Suppressor macrophage treated with lipopolysaccharide for 1 hour (primary cell): ENCODE measurements around the gene GSG1L.

Experiments
- DNase-seq, 3 donors: peaks; one replicate each; pipeline ENCODE4 v3.0.0-alpha.2; 2020 to 2022

The GSG1L gene

DNA sequence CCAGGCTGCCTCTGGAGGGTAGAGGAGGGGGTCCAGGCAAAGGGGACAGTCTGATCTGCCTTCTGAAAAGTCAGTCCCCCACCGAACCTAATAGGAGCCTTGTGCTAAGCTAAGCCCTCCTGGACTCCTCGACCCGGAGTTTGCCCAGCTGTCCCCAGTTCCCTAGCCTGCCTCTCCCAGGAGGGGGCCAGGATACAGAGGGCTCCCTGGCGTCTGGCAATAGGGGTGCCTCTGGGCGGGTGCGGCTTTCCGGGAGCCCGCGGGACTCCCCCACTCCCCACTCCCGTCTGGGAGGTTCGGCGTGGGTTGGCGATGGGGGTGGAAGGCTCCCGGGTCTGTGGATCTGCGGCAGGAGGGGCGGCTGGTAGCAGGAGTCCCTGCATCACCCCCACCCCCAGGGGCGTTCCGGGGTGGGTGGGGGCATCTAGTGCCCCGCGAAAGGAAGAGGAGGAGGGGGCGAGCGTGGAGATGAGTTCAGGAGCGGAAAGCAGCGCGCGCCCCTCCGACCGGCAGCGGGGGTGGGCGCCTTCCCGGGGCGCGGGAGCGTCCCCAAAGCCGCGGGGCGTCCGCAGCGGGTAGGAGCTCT lies 1.2 kb downstream of the GSG1L start:
- DNase-seq = no peak

DNA sequence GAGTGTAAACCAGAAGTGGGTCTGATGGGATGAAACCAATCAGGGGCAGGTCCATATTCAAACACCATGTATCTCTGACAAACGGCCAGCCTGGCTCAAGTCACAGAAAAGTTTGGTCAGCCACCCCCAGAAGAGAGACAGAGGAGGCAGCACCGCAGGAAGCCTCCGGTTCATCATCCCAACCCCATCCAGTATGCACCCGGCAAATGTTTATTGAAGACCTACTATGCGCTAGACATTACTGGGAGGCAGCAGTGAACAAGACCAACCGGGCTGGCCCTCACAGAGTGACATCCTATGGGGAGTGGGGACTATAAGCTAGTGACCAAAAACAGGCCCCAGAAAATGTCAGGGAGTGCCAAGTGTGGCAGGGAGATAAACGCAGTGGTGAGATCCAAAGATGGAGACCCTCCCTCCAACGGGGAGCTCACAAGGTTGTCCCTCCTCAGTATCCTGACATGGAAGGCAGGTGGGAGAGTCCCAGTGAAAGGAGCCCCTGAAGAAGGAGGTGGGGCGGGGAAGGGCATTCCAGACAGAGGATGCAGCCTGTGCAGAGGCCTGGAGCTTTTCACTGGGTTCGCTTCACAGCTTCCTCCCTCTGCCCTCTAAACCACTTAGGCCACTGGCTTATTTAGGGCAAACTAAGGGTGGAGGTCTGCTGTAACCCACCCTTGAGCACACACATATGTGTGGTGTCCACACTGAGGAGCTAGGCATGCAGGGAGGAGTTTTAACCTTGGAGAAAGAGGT lies 2.0 kb downstream of the GSG1L start:
- DNase-seq = no peak

DNA sequence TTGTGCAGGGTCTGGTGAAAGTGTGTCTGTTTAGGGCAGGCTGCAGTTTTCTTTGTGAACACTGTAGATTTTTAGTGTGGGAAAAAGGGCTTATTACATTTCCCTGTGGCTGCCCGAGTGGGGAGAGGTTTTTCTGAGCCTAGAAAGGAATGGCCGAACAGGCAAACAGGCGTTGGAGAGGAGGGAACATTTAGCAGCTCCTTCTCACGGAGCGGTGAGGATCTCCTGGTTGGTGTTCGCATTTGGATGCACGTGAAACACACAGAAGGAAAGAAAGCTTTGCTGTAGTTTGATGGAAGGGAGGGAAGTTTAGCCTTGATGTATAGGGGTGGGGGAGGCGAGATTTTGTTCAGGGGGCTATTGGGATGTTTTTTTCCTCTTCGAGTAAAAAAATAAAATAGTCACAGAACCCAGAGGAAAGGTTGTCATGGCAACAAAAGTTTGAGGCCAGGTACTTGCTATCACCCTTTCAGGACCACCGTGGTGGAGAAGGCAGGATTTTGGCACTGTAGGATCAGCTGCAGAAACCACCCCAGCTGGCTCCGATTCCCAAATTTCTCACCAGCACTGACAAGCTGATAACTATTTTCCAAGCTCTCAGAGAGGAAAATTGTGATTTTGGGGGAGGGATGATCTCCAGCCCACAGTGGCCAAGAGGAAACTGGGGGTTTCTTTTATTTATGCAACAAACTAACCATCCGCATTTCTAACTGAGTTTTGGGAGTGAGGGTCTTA lies 3.5 kb downstream of the GSG1L start:
- DNase-seq = no peak

DNA sequence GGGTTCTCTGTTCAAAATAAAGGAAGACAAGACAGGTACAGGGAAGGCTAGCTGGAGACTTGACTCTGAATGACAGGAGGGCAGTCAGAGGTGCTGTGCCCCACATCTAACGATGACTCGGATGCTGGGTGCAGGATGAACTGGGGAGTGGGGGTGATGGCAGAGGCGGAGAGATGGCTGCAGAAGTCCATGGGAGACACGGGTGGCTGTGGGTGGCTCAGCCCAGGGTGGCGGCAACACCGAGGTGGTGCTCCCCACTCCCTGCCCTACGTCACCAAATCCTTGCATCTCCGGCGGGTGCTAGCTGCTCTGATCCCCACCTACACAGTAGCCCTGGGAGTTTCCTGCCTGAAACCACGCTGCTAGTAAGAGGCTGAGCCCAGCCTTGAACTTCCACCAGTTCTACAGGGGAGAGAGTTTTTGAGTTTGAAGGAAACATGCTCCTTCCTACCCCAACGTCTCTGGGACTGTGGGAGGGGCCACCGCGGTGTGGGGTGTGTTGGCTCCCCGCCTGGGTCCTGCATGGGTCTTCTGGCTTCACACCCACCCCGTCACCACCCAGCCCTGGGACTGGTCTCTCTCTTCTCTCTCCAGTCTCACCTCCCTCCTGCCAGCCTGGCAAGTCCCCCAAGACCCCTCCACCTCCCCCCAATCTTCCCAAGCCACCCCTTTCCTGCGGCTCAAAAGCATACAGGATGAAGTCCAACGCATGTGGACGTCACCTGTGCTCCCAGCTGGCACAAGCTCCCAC lies 4.5 kb downstream of the GSG1L start:
- DNase-seq = peak; percentile 27 to 38 (median 37)

DNA sequence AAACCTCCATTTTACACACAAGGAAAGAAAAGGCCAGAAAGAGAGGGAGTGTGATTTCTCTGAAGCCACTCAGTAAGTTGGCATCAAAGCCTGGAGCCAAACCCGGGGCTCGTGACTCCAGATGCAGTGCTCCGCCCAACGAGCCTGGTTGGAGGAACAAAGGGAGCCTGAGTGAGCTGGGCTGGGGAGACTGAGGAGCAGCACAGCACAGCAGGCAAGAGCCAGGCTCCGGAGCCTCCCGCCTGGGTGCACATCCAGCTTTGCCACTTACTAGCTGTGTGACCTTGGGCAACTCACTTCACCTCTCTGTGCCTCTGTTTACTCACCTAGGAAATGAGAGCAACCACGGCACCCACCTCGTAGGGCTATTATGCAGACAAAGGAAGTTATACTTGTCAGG lies 5.6 kb downstream of the GSG1L start:
- no peak for DNase-seq

DNA sequence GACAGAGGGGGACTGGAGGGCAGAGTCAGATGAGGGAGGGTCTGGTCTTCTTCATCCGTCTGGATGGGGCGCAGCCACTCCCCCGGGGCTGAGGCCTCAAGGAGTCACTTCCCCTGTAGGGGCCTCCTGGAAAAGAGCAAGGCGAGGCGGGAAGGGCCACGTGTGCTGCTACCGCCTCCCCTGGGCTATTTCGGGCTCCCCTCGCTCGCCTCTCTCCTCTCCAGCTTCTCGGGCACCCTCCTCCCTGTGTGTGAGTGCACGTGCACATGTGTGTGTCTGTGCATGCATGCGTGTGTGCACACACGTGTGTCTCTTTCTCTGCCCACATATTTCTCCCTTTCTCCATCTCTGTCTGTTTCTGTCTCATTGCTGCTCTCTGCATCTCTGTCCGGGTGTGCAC lies 10.1 kb downstream of the GSG1L start:
- DNase-seq = no peak

DNA sequence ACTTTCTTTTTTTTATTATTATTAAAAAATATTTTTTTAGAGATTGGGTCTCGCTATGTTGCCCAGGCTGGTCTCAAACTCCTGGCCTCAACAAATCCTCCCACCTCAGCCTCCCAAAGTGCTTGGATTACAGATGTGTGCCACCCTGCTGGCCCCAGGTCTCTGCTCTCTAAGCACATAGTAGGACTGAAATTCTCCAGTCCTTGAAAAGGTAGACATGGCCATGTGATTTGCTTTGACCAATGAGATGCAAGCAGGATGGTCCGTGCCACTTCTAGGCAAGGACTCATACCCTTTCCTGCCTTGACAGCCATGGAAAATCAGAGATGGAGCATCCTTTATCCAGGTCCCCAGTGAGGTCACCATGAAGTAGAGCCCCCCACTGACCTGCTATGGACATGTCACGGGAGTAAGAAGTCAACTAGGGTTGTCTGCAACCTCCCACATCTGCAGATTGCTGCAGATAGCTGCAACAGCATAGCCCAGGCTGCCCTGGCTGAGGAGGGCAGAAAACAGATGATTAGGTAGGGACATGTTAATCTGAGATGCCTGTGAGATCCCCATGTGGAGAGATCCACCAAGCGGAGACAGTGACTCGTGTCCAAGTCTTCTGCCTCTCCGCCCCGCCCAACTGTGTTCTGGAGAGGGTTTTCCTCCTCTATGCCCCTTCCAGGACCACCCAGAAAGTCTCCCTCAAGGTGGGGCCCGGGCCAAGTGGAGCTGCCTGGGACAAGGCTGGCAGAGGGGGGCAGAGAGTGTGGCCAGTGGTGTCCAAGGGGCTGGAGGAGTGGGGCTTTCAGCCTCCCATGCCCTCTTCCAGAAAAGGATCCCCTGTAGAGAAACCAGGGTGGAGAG lies 11.0 kb downstream of the GSG1L start:
- DNase-seq = no peak

DNA sequence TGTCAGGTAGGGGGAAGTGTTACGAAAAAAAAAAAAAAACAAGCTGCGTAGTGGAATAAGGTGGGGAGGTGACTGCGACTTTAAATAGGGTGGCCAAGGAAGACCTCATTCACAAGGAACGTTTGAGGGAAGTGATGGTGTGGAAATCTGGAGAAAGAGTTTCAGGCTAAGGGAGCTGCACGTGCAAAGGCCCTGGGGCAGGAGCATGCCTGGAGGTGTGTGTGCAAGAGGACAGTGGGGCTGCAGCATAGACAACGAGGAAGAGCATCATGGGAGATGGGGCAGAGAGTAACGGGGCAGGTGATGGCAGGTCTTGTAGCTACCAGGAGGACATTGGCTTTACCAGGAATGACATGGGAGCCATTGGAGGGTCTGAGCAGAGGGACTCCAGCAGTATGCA lies 12.0 kb downstream of the GSG1L start:
- no peak for DNase-seq

DNA sequence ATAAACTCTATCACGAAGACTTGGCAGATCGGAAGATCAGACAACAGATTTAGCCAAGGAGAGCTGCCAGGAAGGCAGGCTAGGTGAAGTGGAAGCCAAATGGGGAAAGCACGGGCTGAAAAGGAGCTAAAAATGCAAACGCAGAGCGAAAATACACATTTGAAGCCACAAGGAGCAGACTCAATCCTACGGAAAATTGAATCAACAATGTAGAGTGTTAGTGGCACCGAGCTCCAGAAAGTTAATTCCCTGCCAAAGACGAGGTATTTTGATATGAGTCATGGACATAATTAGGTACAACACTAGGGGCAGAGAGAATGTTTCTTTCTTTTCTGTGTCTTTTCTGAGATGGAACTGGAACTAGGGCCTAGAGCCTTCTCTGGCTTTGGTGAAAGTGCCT lies 20.7 kb downstream of the GSG1L start:
- no peak for DNase-seq

DNA sequence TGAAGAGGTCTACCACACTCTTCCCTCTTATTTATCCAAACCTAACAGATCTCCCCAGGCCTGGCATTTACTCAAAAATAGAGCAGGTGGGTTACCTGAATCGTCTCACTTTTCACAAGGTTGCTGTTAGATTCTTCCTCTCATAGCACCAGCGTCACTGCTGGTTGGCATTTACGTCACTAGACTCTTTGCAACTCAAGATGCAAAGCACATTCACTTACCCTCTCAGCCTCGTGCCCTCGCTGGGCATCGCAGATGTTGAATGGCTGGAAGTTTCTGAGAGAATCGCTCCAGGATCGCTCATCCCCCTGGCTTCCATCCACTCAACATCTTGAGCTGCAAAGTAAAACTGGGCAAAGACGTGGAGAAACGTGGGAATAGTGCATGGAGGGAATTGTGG lies 21.9 kb downstream of the GSG1L start:
- no peak for DNase-seq

DNA sequence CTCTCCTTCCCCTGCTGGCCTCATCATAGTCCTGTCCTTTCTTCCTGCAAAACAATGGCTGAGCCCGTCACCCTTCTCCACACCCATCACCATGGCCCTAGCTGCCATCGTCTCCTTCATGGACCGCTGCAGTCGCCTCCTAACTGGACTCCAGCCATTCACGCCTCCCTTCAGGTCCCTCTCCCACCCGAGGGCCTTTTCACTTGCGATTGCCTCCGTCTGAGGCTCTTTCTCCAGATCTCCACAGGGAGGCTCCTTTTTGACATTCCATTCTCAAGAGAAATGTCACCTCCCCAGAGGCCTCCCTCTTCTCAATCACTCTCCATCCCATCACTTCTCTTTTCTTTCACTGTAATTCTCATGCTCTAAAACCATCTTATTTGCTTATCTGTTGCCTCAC lies 23.5 kb downstream of the GSG1L start:
- no peak for DNase-seq

DNA sequence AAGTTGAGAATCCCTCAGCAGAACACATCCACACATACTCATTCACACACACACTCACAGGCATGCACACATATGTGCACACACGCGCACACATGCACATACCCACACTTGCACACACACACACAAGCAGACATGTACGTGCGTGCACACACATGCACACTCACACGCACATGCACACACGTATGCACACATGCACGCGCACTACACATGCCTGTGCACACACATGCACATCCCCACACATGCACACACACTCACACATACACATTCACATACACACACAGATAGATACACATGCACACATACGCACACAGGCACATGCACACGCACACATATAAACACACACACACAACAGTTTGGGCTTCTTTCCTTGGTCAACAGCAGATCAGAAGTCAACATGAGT lies 24.0 kb downstream of the GSG1L start:
- DNase-seq = no peak

DNA sequence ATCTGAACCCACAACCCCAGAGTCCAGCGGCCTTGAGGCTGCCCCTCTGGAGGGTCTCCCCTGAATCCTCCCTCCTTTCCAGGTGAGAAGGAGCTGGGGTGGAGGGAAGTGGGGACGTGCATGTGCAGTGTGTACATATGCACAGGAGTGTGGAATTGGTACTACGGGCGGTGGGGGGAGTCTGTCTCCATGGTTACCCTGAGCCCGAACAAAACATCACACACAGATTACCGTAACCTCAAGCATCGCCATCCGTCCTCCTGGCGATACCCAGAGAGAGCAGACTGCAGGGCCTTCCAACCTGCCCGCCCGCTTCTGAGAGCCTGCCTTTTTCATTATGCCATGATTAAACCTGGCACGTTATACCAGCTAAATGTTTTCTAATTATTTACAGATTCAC lies 25.1 kb downstream of the GSG1L start:
- no peak for DNase-seq

DNA sequence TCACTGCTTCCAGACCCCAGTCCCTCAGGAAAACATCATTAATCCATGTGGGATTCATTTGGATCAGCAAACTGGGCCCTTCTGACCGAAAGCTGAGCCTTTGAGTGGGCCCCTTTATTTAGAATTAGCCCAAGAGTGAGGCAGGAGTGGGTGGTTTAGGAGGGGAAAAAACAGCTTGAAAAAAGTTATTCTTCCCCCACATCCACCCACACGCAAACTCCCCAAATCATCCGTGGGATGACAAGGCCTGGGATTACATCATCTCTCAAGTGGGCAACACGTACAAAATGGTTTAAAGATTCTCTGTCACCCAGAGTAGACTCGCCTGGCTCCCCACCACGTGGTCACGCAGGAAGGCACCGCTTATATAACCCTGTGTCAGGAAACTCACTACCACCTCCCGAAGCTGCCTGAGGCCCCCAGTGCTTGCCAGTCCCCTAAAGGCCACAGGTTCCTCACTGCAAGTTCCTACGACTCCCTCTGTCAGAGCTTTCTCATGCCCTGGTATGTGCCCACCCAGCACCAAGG lies 27.6 kb downstream of the GSG1L start:
- DNase-seq = peak in 2 of 3 donors; percentile 6 to 12

DNA sequence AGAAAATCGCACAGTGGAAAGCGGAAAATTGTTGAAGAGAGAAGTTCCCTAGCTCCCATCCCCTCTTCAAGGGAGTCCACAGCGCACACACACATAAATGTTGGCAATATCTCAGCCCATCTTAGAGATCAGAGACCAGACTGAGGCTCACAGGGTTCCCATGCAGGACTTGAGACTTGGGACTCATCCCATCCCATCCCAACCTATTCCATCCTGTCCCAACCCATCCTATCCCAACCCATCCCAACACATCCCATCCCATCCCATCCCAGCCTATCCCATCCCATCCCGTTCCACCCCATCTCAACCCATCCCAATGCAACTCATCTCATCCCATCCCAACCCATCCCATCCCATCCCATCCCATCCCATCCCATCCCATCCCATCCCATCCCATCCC lies 29.6 kb downstream of the GSG1L start:
- no peak for DNase-seq

DNA sequence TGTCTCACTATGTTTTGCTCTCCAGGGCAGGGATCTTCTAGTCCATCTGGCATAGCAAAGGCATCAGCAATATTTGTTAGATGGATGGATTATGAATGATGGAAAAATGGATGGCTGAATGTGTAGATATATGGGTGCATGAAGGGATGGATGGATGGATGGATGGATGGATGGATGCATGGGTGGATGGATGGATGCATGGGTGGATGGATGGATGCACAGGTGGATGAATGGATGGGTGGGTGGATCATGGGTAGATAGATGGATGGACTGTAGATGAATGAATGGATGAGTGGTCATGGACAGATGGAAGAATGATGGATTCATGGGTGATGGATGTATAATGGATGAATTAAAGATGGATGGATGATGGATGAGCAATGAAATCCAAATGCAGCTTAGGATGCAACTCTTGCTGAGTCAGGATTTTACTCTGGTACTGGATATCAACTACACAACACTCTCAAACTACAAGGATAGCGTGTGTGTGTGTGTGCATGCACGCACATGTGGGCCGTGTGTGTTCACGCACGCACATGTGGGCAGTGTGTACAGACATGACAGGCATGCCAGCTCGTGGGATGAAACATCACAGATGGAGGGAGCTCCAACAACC lies 34.0 kb downstream of the GSG1L start:
- DNase-seq = no peak

DNA sequence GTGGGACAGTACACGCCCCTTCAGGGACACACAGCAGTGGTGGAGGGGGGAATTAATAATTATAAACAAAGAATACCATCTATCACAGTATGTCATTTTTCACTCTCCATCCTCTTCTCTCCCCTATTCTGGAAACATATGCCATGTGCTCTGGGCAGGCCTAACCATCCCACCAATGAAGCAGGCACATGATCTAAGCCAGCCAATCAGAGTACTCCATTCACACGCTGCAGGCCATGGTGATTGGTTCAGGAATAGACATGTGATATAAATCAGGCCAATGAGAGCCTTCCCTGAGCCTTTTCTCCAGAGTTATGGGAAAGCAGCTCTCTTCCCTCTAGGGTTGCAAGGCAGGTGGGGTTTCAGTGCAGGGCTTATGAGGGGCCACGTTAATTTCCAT lies 36.5 kb downstream of the GSG1L start:
- DNase-seq = no peak

DNA sequence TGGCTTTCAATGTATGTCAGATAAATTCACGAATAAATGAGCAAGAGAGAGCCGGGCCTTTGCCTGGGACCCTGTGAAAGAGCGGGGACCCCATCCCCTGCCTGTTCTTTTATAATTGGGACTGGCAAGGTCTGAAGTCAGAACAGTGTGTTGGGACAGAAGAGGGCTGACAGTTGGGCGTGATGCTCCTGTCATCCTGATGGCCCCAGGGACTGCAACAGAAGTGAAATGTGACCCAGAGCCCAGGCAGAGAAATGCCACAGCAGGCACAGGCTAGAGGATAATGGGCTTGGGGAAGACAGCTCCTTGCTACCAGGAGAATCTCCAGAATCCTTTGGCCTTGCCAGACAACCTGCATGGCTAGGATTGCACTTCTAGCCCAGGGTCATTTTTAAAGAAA lies 37.9 kb downstream of the GSG1L start:
- DNase-seq = no peak

DNA sequence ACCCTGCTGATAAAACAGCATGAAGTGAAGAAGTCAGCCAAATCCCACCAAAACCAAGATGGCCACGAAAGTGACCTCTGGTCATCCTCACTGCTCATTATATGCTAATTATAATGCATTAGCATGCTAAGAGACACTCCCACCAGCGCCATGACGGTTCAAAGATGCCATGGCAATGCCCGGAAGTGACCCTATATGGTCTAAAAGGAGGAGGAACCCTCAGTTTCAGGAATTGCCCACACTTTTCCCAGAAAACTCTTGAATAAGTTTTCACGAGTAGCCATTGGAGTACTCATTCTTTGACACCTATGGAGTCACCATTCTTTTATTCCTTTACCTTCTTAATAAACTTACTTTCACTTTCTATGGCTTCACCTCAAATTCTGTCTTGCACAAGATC lies 44.3 kb downstream of the GSG1L start:
- DNase-seq = no peak

DNA sequence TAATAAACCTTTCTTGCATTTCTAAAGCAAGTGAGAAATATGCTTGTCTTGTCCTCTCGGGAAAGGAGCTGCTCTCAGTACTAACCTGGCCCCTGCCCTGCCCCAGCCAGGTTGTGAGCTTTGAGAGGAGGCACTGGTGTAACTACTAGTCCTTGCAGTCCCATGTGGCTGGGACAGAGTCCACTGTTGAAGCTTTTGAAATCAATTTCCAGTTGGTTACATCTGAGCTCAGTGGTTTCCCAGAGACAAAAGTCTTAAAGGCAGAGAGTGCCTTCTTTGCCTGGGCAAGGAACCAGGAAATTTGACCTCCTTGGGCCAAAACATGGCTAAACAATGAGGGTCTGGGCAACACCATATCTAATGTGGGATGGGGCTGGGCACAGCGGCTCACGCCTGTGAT lies 48.7 kb downstream of the GSG1L start:
- no peak for DNase-seq

DNA sequence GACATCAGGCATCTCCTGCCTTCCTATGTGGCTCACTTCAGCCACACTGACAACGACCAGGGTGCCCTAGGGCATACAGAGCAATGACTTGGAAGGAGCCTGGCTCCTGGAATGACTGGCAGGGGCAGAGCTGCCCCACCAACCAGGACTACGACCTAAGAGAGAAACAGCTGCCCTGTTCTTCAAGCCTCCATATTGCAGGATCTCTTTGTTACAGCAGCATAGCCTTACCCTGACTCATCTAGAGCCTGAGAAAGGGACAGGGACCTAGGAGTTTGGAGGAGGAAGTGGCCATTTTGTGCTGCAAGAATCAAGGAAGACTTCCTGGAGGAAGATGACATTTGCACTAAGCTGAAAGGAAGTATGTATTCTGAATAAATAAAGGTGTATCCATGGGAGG lies 49.6 kb downstream of the GSG1L start:
- DNase-seq = no peak

DNA sequence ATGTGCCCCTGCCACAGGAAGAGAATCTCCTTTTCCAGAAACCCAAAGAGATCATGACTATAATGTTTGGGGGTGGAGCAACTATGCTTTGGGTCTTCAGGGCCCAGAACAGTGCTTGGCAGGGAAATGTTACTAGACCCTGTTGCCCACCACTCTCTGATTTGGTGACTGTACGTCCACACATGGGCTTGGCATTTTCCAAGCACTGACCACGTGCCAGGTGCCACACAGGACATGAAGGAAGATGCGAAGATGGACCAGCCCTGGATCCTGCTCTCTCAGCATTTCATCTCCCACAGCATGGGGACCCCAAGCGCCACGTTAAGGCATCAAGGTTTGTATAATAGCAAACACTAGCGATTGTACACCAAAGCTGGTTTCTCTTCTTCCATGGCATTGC lies 50.1 kb downstream of the GSG1L start:
- DNase-seq = no peak
